K562 (cell line): Measurements from ENCODE around the gene GRXCR1. TPM values are rescaled to one million over a fixed set of nuclear protein-coding genes. Genes with fewer than 3 reads are reported as not detected.

Experiments used
- DPF2 ChIP-seq: fragments of 450-650 bp; IDR thresholded peaks from 2 replicates; pipeline ENCODE4 v1.6.1; 2016
- NFE2L1 ChIP-seq: fragments of 450-650 bp; IDR thresholded peaks from 2 replicates; pipeline ENCODE4 v1.6.1; 2016; ENCODE audit warnings: missing genetic modification characterization, low read depth, mild to moderate bottlenecking, missing compliant biosample characterization, moderate library complexity, borderline replicate concordance
- NFXL1 ChIP-seq: fragments of 450-650 bp; formaldehyde crosslinking; IDR thresholded peaks from 2 replicates; pipeline ENCODE4 v1.4.0; 2021; ENCODE audit warnings: mild to moderate bottlenecking
- ZBTB17 ChIP-seq: fragments of 450-650 bp; formaldehyde crosslinking; IDR thresholded peaks from 2 replicates; pipeline ENCODE4 v1.4.0; 2020; ENCODE audit warnings: mild to moderate bottlenecking
- ZFP36 ChIP-seq: fragments of 150-350 bp; IDR thresholded peaks from 2 replicates; pipeline ENCODE4 v1.6.1; 2018; ENCODE audit warnings: low read length, low read depth; ENCODE audit not compliant: partially characterized antibody
- ZNF311 ChIP-seq: fragments of 250-450 bp; sonication (Bioruptor Pico); IDR thresholded peaks from 2 replicates; pipeline ENCODE4 v1.4.0; 2020; ENCODE audit warnings: mild to moderate bottlenecking, moderate library complexity
- ZNF347 ChIP-seq: fragments of 450-650 bp; formaldehyde crosslinking; IDR thresholded peaks from 2 replicates; pipeline ENCODE4 v1.4.0; 2020; ENCODE audit warnings: low read depth, mild to moderate bottlenecking, moderate library complexity
- ZNF830 ChIP-seq: fragments of 250-450 bp; sonication (Bioruptor Pico); IDR thresholded peaks from 2 replicates; pipeline ENCODE4 v1.5.0; 2021; ENCODE audit warnings: mild to moderate bottlenecking
- polyA plus RNA-seq, 8 experiments: library from polyadenylated mRNA; depleted of rRNA in 4 of 8; stranded (reverse) in 5 of 8; unstranded in 3 of 8; fragments of >200 nt; fragmentation: Nextera tagmentation in 2 of 8; fragmentation: Illumina TruSeq in 1 of 8; extraction: Ambion mirVana in 2 of 8; extraction: Trizol in 1 of 8; gene quantifications; 2 replicates each; pipeline versions ENCODE4 v1.2.1 to v1.2.3, GENCODE V29; 2011 to 2014; ENCODE audit warnings: inconsistent platforms in 1 of 8, missing spikeins in 1 of 8
- total RNA-seq, 7 experiments: library from RNA; depleted of rRNA in 6 of 7; stranded (reverse); fragments of >200 nt in 6 of 7; fragmentation: Illumina TruSeq in 2 of 7; extraction: Trizol in 2 of 7; gene quantifications; 2 replicates each; pipeline versions ENCODE4 v1.2.1 to v1.2.3, GENCODE V29; 2011 to 2021; ENCODE audit warnings: low replicate concordance in 1 of 7
- TF ChIP-seq, protein P1 (sequence below): IDR thresholded peaks from 2 replicates; pipeline ENCODE4 v1.6.1; 2011; ENCODE audit warnings: borderline replicate concordance, low read depth, mild to moderate bottlenecking, moderate library complexity, low read length; ENCODE audit not compliant: insufficient read depth, poor library complexity, severe bottlenecking
- TF ChIP-seq, protein P2 (sequence below): fragments of 450-650 bp; formaldehyde crosslinking; IDR thresholded peaks from 2 replicates; pipeline ENCODE4 v1.4.0; 2020; ENCODE audit warnings: mild to moderate bottlenecking, moderate library complexity
- TF ChIP-seq, protein P3 (sequence below): fragments of 200-800 bp; sonication (Bioruptor generic); IDR thresholded peaks from 2 replicates; pipeline ENCODE4 v1.6.1; 2016; ENCODE audit warnings: missing genetic modification characterization, missing compliant biosample characterization
- TF ChIP-seq, protein P4 (sequence below): fragments of 250-450 bp; sonication (Bioruptor Pico); IDR thresholded peaks from 2 replicates; pipeline ENCODE4 v1.9.0; 2021; ENCODE audit warnings: mild to moderate bottlenecking

Gene GRXCR1
- total and polyA plus RNA-seq, 9 of the 15 experiments (the other 6 are each of a cell fraction or from before 2014, with no cell fraction given) = not detected

DNA sequence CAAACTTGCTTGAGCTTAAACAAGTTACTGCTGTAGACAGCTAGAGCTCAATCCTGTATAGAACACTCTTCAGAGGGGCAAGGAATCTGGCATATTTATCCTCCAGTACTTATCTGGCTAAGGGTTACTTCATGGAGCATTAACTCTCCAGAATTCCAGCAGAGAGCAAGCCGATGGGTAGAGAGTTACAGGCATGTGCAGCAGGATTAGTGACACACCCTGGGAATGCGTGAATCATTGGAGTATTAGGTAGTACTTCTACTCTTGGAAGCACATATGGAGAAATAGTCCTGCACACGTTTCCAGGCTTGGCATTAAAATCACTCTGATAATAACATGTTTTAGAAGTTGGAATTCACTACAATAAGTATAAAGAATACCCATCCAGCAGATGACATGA lies 35.4 kb downstream of the GRXCR1 start (continued):
- TF ChIP-seq, protein P1, sequence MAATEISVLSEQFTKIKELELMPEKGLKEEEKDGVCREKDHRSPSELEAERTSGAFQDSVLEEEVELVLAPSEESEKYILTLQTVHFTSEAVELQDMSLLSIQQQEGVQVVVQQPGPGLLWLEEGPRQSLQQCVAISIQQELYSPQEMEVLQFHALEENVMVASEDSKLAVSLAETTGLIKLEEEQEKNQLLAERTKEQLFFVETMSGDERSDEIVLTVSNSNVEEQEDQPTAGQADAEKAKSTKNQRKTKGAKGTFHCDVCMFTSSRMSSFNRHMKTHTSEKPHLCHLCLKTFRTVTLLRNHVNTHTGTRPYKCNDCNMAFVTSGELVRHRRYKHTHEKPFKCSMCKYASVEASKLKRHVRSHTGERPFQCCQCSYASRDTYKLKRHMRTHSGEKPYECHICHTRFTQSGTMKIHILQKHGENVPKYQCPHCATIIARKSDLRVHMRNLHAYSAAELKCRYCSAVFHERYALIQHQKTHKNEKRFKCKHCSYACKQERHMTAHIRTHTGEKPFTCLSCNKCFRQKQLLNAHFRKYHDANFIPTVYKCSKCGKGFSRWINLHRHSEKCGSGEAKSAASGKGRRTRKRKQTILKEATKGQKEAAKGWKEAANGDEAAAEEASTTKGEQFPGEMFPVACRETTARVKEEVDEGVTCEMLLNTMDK = no peak
- no peak for TF ChIP-seq ZNF830 (CRISPR knock-in tag)
- no peak for TF ChIP-seq ZFP36
- TF ChIP-seq ZNF347 (CRISPR knock-in tag) = no peak
- TF ChIP-seq ZBTB17 (CRISPR knock-in tag) = no peak
- TF ChIP-seq, protein P2, sequence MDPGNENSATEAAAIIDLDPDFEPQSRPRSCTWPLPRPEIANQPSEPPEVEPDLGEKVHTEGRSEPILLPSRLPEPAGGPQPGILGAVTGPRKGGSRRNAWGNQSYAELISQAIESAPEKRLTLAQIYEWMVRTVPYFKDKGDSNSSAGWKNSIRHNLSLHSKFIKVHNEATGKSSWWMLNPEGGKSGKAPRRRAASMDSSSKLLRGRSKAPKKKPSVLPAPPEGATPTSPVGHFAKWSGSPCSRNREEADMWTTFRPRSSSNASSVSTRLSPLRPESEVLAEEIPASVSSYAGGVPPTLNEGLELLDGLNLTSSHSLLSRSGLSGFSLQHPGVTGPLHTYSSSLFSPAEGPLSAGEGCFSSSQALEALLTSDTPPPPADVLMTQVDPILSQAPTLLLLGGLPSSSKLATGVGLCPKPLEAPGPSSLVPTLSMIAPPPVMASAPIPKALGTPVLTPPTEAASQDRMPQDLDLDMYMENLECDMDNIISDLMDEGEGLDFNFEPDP (CRISPR knock-in tag) = no peak
- TF ChIP-seq DPF2 = no peak
- no peak for TF ChIP-seq ZNF311 (CRISPR knock-in tag)
- no peak for TF ChIP-seq NFXL1
- TF ChIP-seq, protein P3, sequence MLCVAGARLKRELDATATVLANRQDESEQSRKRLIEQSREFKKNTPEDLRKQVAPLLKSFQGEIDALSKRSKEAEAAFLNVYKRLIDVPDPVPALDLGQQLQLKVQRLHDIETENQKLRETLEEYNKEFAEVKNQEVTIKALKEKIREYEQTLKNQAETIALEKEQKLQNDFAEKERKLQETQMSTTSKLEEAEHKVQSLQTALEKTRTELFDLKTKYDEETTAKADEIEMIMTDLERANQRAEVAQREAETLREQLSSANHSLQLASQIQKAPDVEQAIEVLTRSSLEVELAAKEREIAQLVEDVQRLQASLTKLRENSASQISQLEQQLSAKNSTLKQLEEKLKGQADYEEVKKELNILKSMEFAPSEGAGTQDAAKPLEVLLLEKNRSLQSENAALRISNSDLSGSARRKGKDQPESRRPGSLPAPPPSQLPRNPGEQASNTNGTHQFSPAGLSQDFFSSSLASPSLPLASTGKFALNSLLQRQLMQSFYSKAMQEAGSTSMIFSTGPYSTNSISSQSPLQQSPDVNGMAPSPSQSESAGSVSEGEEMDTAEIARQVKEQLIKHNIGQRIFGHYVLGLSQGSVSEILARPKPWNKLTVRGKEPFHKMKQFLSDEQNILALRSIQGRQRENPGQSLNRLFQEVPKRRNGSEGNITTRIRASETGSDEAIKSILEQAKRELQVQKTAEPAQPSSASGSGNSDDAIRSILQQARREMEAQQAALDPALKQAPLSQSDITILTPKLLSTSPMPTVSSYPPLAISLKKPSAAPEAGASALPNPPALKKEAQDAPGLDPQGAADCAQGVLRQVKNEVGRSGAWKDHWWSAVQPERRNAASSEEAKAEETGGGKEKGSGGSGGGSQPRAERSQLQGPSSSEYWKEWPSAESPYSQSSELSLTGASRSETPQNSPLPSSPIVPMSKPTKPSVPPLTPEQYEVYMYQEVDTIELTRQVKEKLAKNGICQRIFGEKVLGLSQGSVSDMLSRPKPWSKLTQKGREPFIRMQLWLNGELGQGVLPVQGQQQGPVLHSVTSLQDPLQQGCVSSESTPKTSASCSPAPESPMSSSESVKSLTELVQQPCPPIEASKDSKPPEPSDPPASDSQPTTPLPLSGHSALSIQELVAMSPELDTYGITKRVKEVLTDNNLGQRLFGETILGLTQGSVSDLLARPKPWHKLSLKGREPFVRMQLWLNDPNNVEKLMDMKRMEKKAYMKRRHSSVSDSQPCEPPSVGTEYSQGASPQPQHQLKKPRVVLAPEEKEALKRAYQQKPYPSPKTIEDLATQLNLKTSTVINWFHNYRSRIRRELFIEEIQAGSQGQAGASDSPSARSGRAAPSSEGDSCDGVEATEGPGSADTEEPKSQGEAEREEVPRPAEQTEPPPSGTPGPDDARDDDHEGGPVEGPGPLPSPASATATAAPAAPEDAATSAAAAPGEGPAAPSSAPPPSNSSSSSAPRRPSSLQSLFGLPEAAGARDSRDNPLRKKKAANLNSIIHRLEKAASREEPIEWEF (CRISPR knock-in tag) = no peak
- TF ChIP-seq NFE2L1 = no peak
- TF ChIP-seq, protein P4, sequence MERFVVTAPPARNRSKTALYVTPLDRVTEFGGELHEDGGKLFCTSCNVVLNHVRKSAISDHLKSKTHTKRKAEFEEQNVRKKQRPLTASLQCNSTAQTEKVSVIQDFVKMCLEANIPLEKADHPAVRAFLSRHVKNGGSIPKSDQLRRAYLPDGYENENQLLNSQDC = no peak
